Body of pancreas (tissue), 4 donors: ENCODE results near the gene KCNAB1. TPM values are rescaled to one million over a fixed set of nuclear protein-coding genes. Genes with fewer than 3 reads are reported as not detected.

ENCODE experiments used
- ATAC-seq: fragments of 150-250 bp; one replicate; pipeline ENCODE4 v1.9.1; 2016
- DNase-seq, 4 donors: peaks; one replicate each; pipeline ENCODE4 v3.0.0-alpha.2; 2019
- H3K27ac ChIP-seq, 4 donors: fragments of 200-600 bp; sonication (generic); 1 replicate in 3 of 4; 2 replicates in 1 of 4; pipeline versions ENCODE4 v1.5.1 to v1.6.1; 2016 to 2019; ENCODE audit warnings: mild to moderate bottlenecking in 1 of 4, mixed read lengths in 1 of 4, moderate library complexity in 1 of 4
- H3K27me3 ChIP-seq, 2 donors: fragments of 200-600 bp; sonication (generic); one replicate each; pipeline ENCODE4 v1.6.0; 2016; ENCODE audit warnings: mild to moderate bottlenecking in 1 of 2
- H3K36me3 ChIP-seq, 2 donors: fragments of 200-600 bp; sonication (generic); replicated peaks in 1 of 2; 2 replicates each; pipeline ENCODE4 v1.5.1; 2016; ENCODE audit warnings: low read depth in 2 of 2; ENCODE audit not compliant: insufficient read depth in 1 of 2
- H3K4me1 ChIP-seq: fragments of 200-600 bp; sonication (generic); one replicate; pipeline ENCODE4 v1.6.0; 2016
- H3K4me3 ChIP-seq, 2 donors: fragments of 200-600 bp; sonication (generic); 1 replicate in 1 of 2; 2 replicates in 1 of 2; pipeline ENCODE4 v1.5.1; 2016 to 2019
- H3K9me3 ChIP-seq, 3 donors: fragments of 200-600 bp; sonication (generic); 1 replicate in 2 of 3; 2 replicates in 1 of 3; pipeline ENCODE4 v1.5.1; 2016
- CTCF ChIP-seq, 7 experiments: fragments of 450-650 bp in 4 of 7; fragments of 200-600 bp in 3 of 7; sonication (generic) in 3 of 7; IDR thresholded peaks; one replicate each; pipeline ENCODE4 v1.5.1; 2016 to 2019; ENCODE audit warnings: antibody characterized with exemption in 7 of 7
- POLR2A ChIP-seq, 3 donors: fragments of 450-650 bp; IDR thresholded peaks; one replicate each; pipeline ENCODE4 v1.6.1; 2016; ENCODE audit warnings: antibody characterized with exemption in 3 of 3, mild to moderate bottlenecking in 2 of 3
- WGBS, 2 donors: methylation state at CpG; one replicate each; pipeline ENCODE4 v1.1.5; 2017; 5-methylcytosine and 5-hydroxymethylcytosine counted together
- intact Hi-C: fragments of 100-400 bp; cut with DNase I; formaldehyde crosslinking; loops from one replicate; pipeline ENCODE4 v1.15.1; 2023
- total RNA-seq, 2 donors: library from RNA; depleted of rRNA; stranded (reverse); fragments of >200 nt; gene quantifications; one replicate each; pipeline ENCODE4 v1.1.0, GENCODE V29; 2016

The KCNAB1 gene
- total RNA-seq, 2 donors from 2014 or later: 5.2 to 5.3 TPM

GRCh38 chr3:156148345-156148945 lies 28.1 kb downstream of the KCNAB1 start:
- Histone ChIP-seq H3K4me3 (no peak overlapping the region), H3K4me1 (peaks cover 16% of the 10 kb centered on the region), H3K27ac (peak overlapping the region in 3 of 4 donors; percentile 67 to 81 (median 74)), H3K9me3 (no peaks in the 10 kb centered on the region), H3K27me3 (no peaks in the 10 kb centered on the region), H3K36me3 (no peaks in the 10 kb centered on the region)
- ATAC-seq (no peak), DNase-seq (peak in 1 of 4 donors; percentile 10)
- intact Hi-C loops: no loop called here
- TF ChIP-seq POLR2A (IDR thresholded peaks at IDR 0.05) (no peak), CTCF (IDR thresholded peaks at IDR 0.05) (no peak)

GRCh38 chr3:156148946-156149381 lies 28.6 kb downstream of the KCNAB1 start:
- no peaks in the 10 kb centered on the region for H3K9me3 ChIP-seq
- 14% methylated on average over 8 of the region's 8 CpGs for WGBS, 2 donors
- DNase-seq: peak in 2 of 4 donors; percentile 17 to 30
- H3K4me3 ChIP-seq: no peak overlapping the region
- peaks cover 16% of the 10 kb centered on the region for H3K4me1 ChIP-seq
- H3K27ac ChIP-seq: peak overlapping the region; percentile 31 to 81 (median 70)
- ATAC-seq: peak; percentile 43
- H3K36me3 ChIP-seq: no peaks in the 10 kb centered on the region
- TF ChIP-seq CTCF (IDR thresholded peaks at IDR 0.05) (no peak), POLR2A (IDR thresholded peaks at IDR 0.05) (no peak)
- no peaks in the 10 kb centered on the region for H3K27me3 ChIP-seq
- intact Hi-C loops: no loop called here

GRCh38 chr3:156149876-156150275 lies 29.5 kb downstream of the KCNAB1 start:
- TF ChIP-seq CTCF (IDR thresholded peaks at IDR 0.05) (no peak), POLR2A (IDR thresholded peaks at IDR 0.05) (no peak)

GRCh38 chr3:156150434-156151066 lies 30.2 kb downstream of the KCNAB1 start:
- Histone ChIP-seq H3K27me3 (no peaks in the 10 kb centered on the region), H3K4me3 (no peak overlapping the region), H3K9me3 (no peaks in the 10 kb centered on the region), H3K36me3 (no peaks in the 10 kb centered on the region), H3K4me1 (peaks cover 16% of the 10 kb centered on the region), H3K27ac (peak overlapping the region in 3 of 4 donors; percentile 67 to 81 (median 74))
- peak; percentile 53 to 68 (median 61) for DNase-seq
- TF ChIP-seq POLR2A (IDR thresholded peaks at IDR 0.05): no peak
- peak; percentile 73 to 94 (median 90) for TF ChIP-seq CTCF (IDR thresholded peaks at IDR 0.05)
- intact Hi-C loops: no loop called here
- WGBS, 2 donors: 16 to 17% methylated on average over 8 of the region's 8 CpGs
- ATAC-seq: peak; percentile 63

More at GRCh38 chr3:156149876-156150275, 29.5 kb downstream of the KCNAB1 start:
- H3K36me3 ChIP-seq: no peaks in the 10 kb centered on the region
- H3K4me1 ChIP-seq: peaks cover 16% of the 10 kb centered on the region
- no peak overlapping the region for H3K4me3 ChIP-seq
- H3K27ac ChIP-seq: peak overlapping the region; percentile 34 to 81 (median 70)
- H3K27me3 ChIP-seq: no peaks in the 10 kb centered on the region
- H3K9me3 ChIP-seq: no peaks in the 10 kb centered on the region
- intact Hi-C loops: no loop called here
- 38 to 54% methylated on average over 3 of the region's 3 CpGs for WGBS, 2 donors
- peak in 1 of 4 donors; percentile 27 for DNase-seq
- ATAC-seq: peak; percentile 73
